ENCODE results near the gene KRT40. TPM values are rescaled to one million over a fixed set of nuclear protein-coding genes. Genes with fewer than 3 reads are reported as not detected.

Gene KRT40
- total RNA-seq, 1 donor from 2014 or later, result not detected

GRCh38 chr17:41019415-41019814 is 35.3 kb upstream of the KRT40 start:
- DNase-seq, result no peak

GRCh38 chr17:41018541-41018940 is 34.4 kb upstream of the KRT40 start:
- no peaks in the 10 kb centered on the region for H3K36me3 ChIP-seq

More at GRCh38 chr17:41019415-41019814, 35.3 kb upstream of the KRT40 start:
- Histone ChIP-seq H3K4me1 (no peaks in the 10 kb centered on the region), H3K27me3 (ENCODE audit: low read depth) (no peaks in the 10 kb centered on the region), H3K36me3 (no peaks in the 10 kb centered on the region), H3K9me3 (replicated peaks) (no peaks in the 10 kb centered on the region), H3K27ac (replicated peaks) (no peak overlapping the region), H3K4me3 (no peak overlapping the region)
- intact Hi-C loops (cut with micrococcal nuclease), result no loop called here
- TF ChIP-seq CTCF (IDR thresholded peaks at IDR 0.05; ENCODE audit: borderline replicate concordance), result no peak

GRCh38 chr17:41016578-41017215 is 32.6 kb upstream of the KRT40 start:
- Histone ChIP-seq H3K36me3 (no peaks in the 10 kb centered on the region), H3K4me1 (peaks cover 8% of the 10 kb centered on the region), H3K27me3 (ENCODE audit: low read depth) (no peaks in the 10 kb centered on the region), H3K27ac (replicated peaks) (no peak overlapping the region), H3K9me3 (replicated peaks) (no peaks in the 10 kb centered on the region), H3K4me3 (no peak overlapping the region)
- no peak for TF ChIP-seq CTCF (IDR thresholded peaks at IDR 0.05; ENCODE audit: borderline replicate concordance)
- DNase-seq, result no peak
- intact Hi-C loops (cut with micrococcal nuclease), result no loop called here

More at GRCh38 chr17:41018541-41018940, 34.4 kb upstream of the KRT40 start:
- Histone ChIP-seq H3K4me3 (no peak overlapping the region), H3K27me3 (ENCODE audit: low read depth) (no peaks in the 10 kb centered on the region), H3K9me3 (replicated peaks) (no peaks in the 10 kb centered on the region), H3K27ac (replicated peaks) (no peak overlapping the region), H3K4me1 (peaks cover 7% of the 10 kb centered on the region)
- intact Hi-C loops (cut with micrococcal nuclease), result no loop called here
- TF ChIP-seq CTCF (IDR thresholded peaks at IDR 0.05; ENCODE audit: borderline replicate concordance), result no peak
- no peak for DNase-seq

GRCh38 chr17:41015454-41015853 is 31.3 kb upstream of the KRT40 start:
- no peaks in the 10 kb centered on the region for H3K36me3 ChIP-seq
- intact Hi-C loops (cut with micrococcal nuclease), result no loop called here
- H3K27ac ChIP-seq (replicated peaks), result no peak overlapping the region
- no peak for TF ChIP-seq CTCF (IDR thresholded peaks at IDR 0.05; ENCODE audit: borderline replicate concordance)
- no peak for DNase-seq
- H3K4me3 ChIP-seq, result no peak overlapping the region
- H3K4me1 ChIP-seq, result peaks cover 8% of the 10 kb centered on the region
- H3K9me3 ChIP-seq (replicated peaks), result no peaks in the 10 kb centered on the region
- H3K27me3 ChIP-seq (ENCODE audit: low read depth), result no peaks in the 10 kb centered on the region

GRCh38 chr17:41013606-41014005 is 29.5 kb upstream of the KRT40 start:
- no peaks in the 10 kb centered on the region for H3K27me3 ChIP-seq (ENCODE audit: low read depth)
- intact Hi-C loops (cut with micrococcal nuclease), result no loop called here
- no peak overlapping the region for H3K27ac ChIP-seq (replicated peaks)
- H3K36me3 ChIP-seq, result no peaks in the 10 kb centered on the region
- H3K9me3 ChIP-seq (replicated peaks), result no peaks in the 10 kb centered on the region
- TF ChIP-seq CTCF (IDR thresholded peaks at IDR 0.05; ENCODE audit: borderline replicate concordance), result no peak
- H3K4me3 ChIP-seq, result no peak overlapping the region
- no peak for DNase-seq
- H3K4me1 ChIP-seq, result peaks cover 8% of the 10 kb centered on the region
